Jurkat, Clone E6-1 (cell line): Measurements from ENCODE around the gene FBXL15.

Experiments used
- DNase-seq: peaks from one replicate; pipeline ENCODE4 v3.0.0-alpha.2; 2011; ENCODE audit warnings: low read depth, low spot score
- H3K4me3 ChIP-seq: 2 replicates; pipeline ENCODE4 v1.5.1; 2011; ENCODE audit warnings: mild to moderate bottlenecking, low read length, control low read depth, moderate library complexity

FBXL15 gene

GRCh38 chr10:102422545-102423129 is 2.0 kb downstream of the FBXL15 start:
- DNase-seq: no peak
- H3K4me3 ChIP-seq: no peak overlapping the region

DNA sequence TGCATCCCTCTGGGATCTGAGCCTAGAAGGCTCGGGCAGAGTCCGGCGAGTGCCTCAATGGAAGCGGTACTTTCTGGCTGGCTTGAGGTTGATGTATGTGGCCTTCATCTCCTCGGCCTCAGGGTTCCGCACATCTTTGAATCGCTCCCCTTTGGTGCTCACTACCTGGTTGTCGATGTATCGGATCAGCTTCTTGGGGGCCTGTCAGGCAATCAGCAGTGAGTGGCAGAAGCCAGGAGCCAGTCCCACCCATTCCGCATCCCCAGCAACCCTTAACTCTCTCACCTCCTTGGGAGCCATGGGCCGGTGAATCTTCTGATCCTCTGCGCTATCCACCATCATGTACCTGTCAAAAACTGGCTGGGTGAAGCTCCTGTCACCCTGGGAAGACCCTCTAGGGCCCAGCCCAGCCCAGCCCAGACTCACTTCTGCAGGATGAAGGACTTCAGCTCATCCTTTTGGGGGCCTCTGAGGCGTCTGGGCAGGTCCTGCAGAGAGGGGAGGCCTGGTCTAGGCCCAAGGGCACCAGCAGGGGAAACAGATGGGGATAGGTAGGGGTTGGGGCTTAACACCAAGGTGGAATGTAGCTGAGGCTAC is 2.8 kb downstream of the FBXL15 start:
- no peak overlapping the region for H3K4me3 ChIP-seq

GRCh38 chr10:102424145-102424544 is 3.5 kb downstream of the FBXL15 start:
- DNase-seq: no peak
- no peak overlapping the region for H3K4me3 ChIP-seq

More for the DNA sequence above, 2.8 kb downstream of the FBXL15 start:
- DNase-seq: no peak

GRCh38 chr10:102424916-102425315 is 4.3 kb downstream of the FBXL15 start:
- DNase-seq: no peak

GRCh38 chr10:102425444-102425843 is 4.8 kb downstream of the FBXL15 start:
- H3K4me3 ChIP-seq: no peak overlapping the region
- no peak for DNase-seq

More at GRCh38 chr10:102424916-102425315, 4.3 kb downstream of the FBXL15 start:
- no peak overlapping the region for H3K4me3 ChIP-seq

DNA sequence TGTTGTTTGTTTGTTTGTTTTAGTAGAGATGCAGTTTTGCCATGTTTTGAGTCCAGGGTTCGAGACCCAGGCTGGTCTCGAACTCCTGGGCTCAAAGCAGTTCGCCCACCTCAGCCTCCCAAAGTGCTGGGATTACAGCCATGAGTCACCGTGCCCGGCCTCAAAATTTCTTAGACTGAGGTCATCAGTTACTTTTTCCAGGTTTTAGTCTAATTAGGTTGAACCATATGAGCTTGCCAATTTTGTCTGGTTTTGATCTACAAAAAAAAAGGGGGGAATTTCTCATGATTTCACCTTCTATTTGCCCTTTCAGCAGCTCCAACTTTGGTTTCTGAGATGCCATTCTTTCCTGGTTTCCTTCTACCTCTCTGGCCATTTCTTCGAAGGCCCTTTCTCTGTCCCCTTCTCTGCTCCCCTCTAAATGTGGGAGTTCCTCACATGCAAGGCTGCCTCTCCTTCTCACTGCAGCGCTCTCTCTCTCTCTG is 6.2 kb downstream of the FBXL15 start:
- no peak for DNase-seq
- no peak overlapping the region for H3K4me3 ChIP-seq

DNA sequence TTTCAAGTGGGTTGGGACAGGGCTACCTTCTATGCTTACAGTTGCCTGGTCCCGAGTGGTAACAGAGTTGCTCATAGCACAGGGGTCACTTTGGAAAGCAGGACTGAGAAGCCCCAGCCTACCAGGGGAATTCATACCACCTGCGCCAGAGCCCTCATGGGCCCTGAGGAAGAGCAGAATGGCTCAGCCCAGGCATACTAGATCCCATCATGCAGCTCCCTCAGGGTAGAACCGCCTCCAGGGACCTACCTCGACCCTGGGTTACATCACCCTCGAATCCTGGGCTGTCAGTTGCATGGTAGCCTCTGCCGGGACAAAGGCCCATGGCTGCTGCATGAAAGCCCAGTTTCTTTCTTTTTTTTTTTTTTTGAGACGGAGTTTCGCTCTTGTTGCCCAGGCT is 8.8 kb downstream of the FBXL15 start:
- H3K4me3 ChIP-seq: no peak overlapping the region

DNA sequence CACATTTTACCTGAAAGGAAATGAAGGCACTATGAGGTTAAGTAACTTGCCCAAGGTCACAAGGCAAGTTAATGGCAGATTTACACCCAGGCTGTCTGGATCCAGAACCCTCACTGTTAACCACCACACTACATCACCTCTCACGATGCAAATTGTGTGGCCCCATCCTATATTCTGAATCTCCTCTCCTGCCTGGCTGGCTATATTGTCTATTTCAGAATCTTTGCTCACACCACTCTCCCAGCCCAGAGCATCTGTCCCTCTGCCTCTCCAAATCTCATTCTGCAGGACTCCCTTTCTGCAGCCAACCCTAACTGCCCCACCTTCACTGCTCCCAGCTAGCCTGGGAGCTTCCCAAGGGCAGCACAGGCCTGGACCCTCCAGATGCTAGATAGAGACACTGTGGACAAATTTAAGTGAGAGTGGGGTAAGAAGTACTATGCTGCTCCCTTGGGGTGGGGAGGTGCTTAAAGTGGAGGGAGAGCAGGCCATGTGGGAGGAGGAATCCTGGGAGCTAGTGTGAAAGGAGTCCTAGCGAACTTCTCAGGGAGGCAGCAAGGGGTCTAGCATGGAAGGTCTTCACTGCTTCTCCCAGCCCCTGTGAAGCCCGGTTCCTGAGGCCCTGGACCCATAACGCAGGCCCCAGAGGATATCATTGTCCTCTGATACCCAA is 11.0 kb downstream of the FBXL15 start:
- H3K4me3 ChIP-seq: peak overlapping the region; percentile 98
- no peak for DNase-seq

More for the DNA sequence above, 8.8 kb downstream of the FBXL15 start:
- no peak for DNase-seq

DNA sequence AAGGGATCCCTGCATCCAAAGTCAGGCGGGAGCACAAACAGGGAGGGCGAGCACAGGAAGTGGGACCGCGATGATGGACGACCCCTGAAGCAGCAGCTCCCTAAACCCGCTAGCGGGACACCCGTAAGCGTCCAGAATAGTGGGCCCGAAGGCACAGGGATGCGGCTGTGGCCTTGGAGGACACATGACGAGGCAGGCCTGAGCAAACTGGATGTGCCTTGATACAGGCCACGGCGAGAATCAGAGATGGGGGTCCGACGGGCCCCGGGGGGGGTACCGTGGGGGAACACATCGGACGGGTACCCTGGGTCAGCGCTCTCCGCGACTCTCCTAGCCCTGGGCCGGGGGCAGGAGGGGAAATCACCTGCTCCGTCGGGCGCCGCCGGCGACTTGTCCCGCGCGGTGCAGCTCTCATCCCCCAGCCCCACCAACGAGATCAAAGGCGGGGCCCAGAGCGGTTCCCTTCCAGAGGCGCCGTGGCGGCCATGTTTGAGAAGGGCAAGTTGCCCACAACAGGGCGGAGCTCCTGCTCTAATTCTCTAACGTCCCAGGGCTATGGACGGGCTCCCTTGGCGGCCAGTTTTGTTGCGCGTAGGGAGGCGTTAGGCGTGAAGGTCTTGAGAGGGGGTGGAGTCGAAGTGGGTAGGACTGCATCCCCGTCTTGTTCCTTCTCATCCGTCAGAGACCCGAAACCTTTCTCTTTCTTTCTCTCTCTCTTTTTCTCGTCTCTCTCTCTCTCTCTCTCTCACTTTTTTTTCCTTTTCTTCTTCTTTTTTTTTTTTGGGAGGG is 11.7 kb downstream of the FBXL15 start, which contains the start of gene CUEDC2:
Gene CUEDC2, minus strand, starts transcription at position 413 of the 789 bp plus-strand sequence. CDS start 7,386 bp downstream, outside the sequence.
- peak within 1 kb of the TSS; percentile 98 for H3K4me3 ChIP-seq
- peak; percentile 96 for DNase-seq

- no peak overlapping the region for H3K4me3 ChIP-seq
- DNase-seq: no peak
Measured at GRCh38 chr10:102433619-102434046, 13.0 kb downstream of the FBXL15 start.

- DNase-seq: no peak
- no peak overlapping the region for H3K4me3 ChIP-seq
Measured at GRCh38 chr10:102434394-102435132, 13.9 kb downstream of the FBXL15 start.

DNA sequence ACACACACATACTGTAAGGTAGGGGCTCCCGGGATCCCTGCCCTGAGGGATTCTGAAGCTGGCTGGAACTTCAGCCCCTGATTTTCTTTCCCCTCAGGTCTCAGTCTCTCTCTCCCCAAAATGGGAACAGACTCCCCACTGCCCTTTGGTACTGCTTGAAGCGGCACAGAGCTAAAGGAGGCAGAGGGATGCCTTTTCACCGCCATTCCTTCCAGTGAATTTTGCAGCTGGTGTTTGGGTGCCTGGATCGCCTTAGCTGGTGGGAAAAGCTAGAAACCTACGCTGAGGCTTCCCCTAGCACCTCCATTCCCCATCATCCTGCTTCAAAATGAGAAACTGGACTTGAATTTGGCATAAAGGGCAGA is 14.5 kb downstream of the FBXL15 start:
- no peak overlapping the region for H3K4me3 ChIP-seq
- DNase-seq: no peak

DNA sequence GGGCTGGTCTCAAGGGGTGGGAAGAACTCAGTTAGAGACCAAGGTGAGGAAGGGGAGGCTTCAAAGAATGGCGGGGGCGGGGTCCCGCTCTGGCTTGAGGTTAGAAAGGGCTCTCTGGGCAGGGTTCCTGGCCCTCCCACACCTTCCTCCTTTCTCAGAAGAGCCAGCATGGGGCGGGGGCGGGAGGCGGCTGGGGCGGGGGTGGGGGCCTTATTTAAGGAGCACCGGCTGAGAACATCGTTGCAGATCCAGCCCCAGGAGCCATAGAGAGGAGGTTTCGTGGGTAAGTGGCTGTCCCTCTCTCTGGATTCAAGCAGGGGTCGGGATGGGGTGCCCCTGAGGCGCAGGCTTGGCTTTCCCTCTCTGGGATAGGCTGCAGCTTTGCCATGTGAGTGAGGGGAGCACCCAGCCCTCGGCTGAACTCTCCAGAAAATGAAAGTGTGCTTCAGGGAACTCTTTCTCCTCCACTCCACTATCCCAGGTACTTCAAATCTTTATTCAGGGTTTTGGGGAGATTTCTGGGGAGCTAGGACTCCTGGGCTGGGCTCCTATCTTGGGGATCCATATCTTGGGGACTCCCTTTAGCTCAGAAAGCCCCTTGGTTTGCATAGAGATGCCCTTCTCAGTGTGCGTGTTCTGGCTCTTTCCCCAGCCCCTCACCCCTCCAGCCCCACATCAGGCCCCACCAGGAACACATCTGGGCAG is 15.0 kb downstream of the FBXL15 start:
- no peak overlapping the region for H3K4me3 ChIP-seq
- no peak for DNase-seq

- H3K4me3 ChIP-seq: no peak overlapping the region
- DNase-seq: no peak
Measured at GRCh38 chr10:102436312-102436711, 15.7 kb downstream of the FBXL15 start.

GRCh38 chr10:102437515-102437914 is 16.9 kb downstream of the FBXL15 start:
- H3K4me3 ChIP-seq: no peak overlapping the region
- no peak for DNase-seq

GRCh38 chr10:102438374-102438773 is 17.7 kb downstream of the FBXL15 start:
- no peak for DNase-seq
- H3K4me3 ChIP-seq: no peak overlapping the region

DNA sequence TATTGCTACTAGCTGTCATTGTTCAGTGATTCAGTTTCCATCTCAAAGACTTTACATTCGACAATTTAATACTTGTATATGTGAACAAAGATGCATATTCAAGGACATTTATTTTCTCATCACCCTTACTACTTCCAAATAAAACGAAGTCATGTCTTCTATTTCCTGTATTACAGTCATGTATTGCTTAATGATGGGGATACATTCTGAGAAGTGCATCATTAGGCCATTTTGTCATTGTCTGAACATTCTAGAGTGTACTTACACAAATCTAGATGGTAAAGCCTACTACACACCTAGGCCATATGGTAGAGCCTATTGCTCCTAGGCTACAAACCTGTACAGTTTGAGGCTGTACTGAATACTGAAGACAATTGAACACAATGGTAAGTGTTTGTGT is 24.2 kb downstream of the FBXL15 start:
- H3K4me3 ChIP-seq: no peak overlapping the region
- no peak for DNase-seq
